CD4-positive, alpha-beta T cell (primary cell): ENCODE results near the gene OIT3. TPM values are rescaled to one million over a fixed set of nuclear protein-coding genes. Genes with fewer than 3 reads are reported as not detected.

Experiments
- ATAC-seq: fragments of 200-7000 bp; cut with Tn5 transposase; one replicate; pipeline ENCODE4 v1.10.0; 2022; ENCODE audit warnings: mild to moderate bottlenecking; ENCODE audit not compliant: poor library complexity
- CTCF ChIA-PET: fragments of 350-600 bp; sonication (Branson Sonifier 250); formaldehyde crosslinking; loops from one replicate; lab custom pipeline; 2021; ENCODE audit warnings: antibody characterized with exemption, inconsistent platforms; lab: Charles Lee
- POLR2A ChIA-PET: fragments of 350-600 bp; sonication (Branson Sonifier 250); formaldehyde crosslinking; loops from one replicate; lab custom pipeline; 2021; ENCODE audit warnings: antibody characterized with exemption, inconsistent platforms; lab: Charles Lee
- DNase-seq, 14 experiments: peaks; one replicate each; pipeline ENCODE4 v3.0.0-alpha.2; 2013 to 2020; ENCODE audit warnings: mixed read lengths in 2 of 14
- H3K27ac ChIP-seq, 2 donors: one replicate each; pipeline versions ENCODE4 v1.5.1 to v1.7.0; 2013; ENCODE audit warnings: low read length in 2 of 2, low read depth in 1 of 2, mild to moderate bottlenecking in 1 of 2
- H3K27me3 ChIP-seq, 2 experiments: 1 replicate in 1 of 2; 2 replicates in 1 of 2; pipeline versions ENCODE4 v1.6.1 to v1.7.0; 2013; ENCODE audit warnings: low read length in 2 of 2, control low read depth in 1 of 2, mild to moderate bottlenecking in 1 of 2, moderate library complexity in 1 of 2; ENCODE audit not compliant: insufficient read depth in 2 of 2, control insufficient read depth in 1 of 2
- H3K36me3 ChIP-seq: one replicate; pipeline ENCODE4 v1.6.1; 2013; ENCODE audit warnings: low read length, control low read depth; ENCODE audit not compliant: insufficient read depth
- H3K4me1 ChIP-seq: one replicate; pipeline ENCODE4 v1.6.1; 2013; ENCODE audit warnings: low read length, control low read depth; ENCODE audit not compliant: insufficient read depth
- H3K4me3 ChIP-seq: one replicate; pipeline ENCODE4 v1.5.1; 2013; ENCODE audit warnings: mild to moderate bottlenecking, low read length, moderate library complexity
- H3K9me3 ChIP-seq, 2 experiments: 1 replicate in 1 of 2; 2 replicates in 1 of 2; pipeline versions ENCODE4 v1.6.1 to v1.7.0; 2013; ENCODE audit warnings: low read length in 2 of 2, mild to moderate bottlenecking in 2 of 2, control low read depth in 1 of 2, moderate library complexity in 1 of 2; ENCODE audit not compliant: control insufficient read depth in 1 of 2, insufficient read depth in 1 of 2
- H3K27ac Mint-ChIP-seq: one replicate; pipeline ENCODE4 v1.8.0; 2020; ENCODE audit warnings: mixed read lengths
- H3K27me3 Mint-ChIP-seq: one replicate; pipeline ENCODE4 v1.8.0; 2021; ENCODE audit warnings: mixed read lengths
- H3K36me3 Mint-ChIP-seq: one replicate; pipeline ENCODE4 v1.8.0; 2021; ENCODE audit warnings: low read depth, mixed read lengths
- H3K4me1 Mint-ChIP-seq: one replicate; pipeline ENCODE4 v1.8.0; 2021; ENCODE audit warnings: low read depth, mixed read lengths
- H3K4me3 Mint-ChIP-seq: one replicate; pipeline ENCODE4 v1.8.0; 2020; ENCODE audit warnings: mild to moderate bottlenecking, mixed read lengths
- H3K9me3 Mint-ChIP-seq: one replicate; pipeline ENCODE4 v1.8.0; 2020; ENCODE audit warnings: mixed read lengths
- CTCF ChIP-seq: fragments of 200-600 bp; IDR thresholded peaks from one replicate; pipeline ENCODE4 v1.8.0; 2022; ENCODE audit warnings: antibody characterized with exemption, mild to moderate bottlenecking
- intact Hi-C, 2 experiments: fragments of 100-400 bp; cut with DNase I in 1 of 2; cut with micrococcal nuclease in 1 of 2; formaldehyde crosslinking; loops; one replicate each; pipeline versions ENCODE4 v1.15.1 to v1.9.0; 2023 to 2025; cut with DNase I, micrococcal nuclease
- total RNA-seq, 174 experiments: library from RNA in 2 of 174; stranded (reverse) in 2 of 174; gene quantifications; one replicate each; pipeline ENCODE4 v1.2.3 and lab custom pipeline; 2021 to 2026

The OIT3 gene
- total RNA-seq, 2 experiments from 2014 or later = not detected

- Mint-ChIP-seq H3K36me3 (peaks cover 5% of the 10 kb centered on the region), H3K9me3 (no peaks in the 10 kb centered on the region), H3K27me3 (no peaks in the 10 kb centered on the region), H3K4me1 (no peaks in the 10 kb centered on the region), H3K4me3 (no peak overlapping the region), H3K27ac (no peak overlapping the region)
- intact Hi-C loops = no loop called here
- H3K27ac ChIP-seq = no peak overlapping the region
- no peak for TF ChIP-seq CTCF
- H3K36me3 ChIP-seq = no peaks in the 10 kb centered on the region
- ChIA-PET POLR2A (interaction anchor here (0.7 kb wide), 1 partner anchor 151 kb away, joined by 4 read pairs; no protein-coding TSS in a partner anchor), CTCF (no interaction called here)
- no peaks in the 10 kb centered on the region for H3K4me1 ChIP-seq
- no peak overlapping the region for H3K4me3 ChIP-seq
- H3K9me3 ChIP-seq = no peaks in the 10 kb centered on the region
- DNase-seq (no peak), ATAC-seq (no peak)
- no peaks in the 10 kb centered on the region for H3K27me3 ChIP-seq
These were observed 42.7 kb upstream of the OIT3 start for GRCh38 chr10:72850861-72851260.

- intact Hi-C loops = no loop called here
- H3K27me3 Mint-ChIP-seq = no peaks in the 10 kb centered on the region
- no peaks in the 10 kb centered on the region for H3K9me3 Mint-ChIP-seq
- H3K27ac ChIP-seq = no peak overlapping the region
- no peak for DNase-seq
- CTCF ChIA-PET = interaction anchor here (1.0 kb wide), 1 partner anchor 19 kb away, joined by 3 read pairs; no protein-coding TSS in a partner anchor
- H3K36me3 ChIP-seq = no peaks in the 10 kb centered on the region
- H3K9me3 ChIP-seq = no peaks in the 10 kb centered on the region
- no peak overlapping the region for H3K4me3 ChIP-seq
- POLR2A ChIA-PET = no interaction called here
- H3K27ac Mint-ChIP-seq = no peak overlapping the region
- H3K4me1 ChIP-seq = no peaks in the 10 kb centered on the region
- no peaks in the 10 kb centered on the region for H3K27me3 ChIP-seq
- TF ChIP-seq CTCF = no peak
- H3K36me3 Mint-ChIP-seq = peaks cover 5% of the 10 kb centered on the region
- H3K4me1 Mint-ChIP-seq = no peaks in the 10 kb centered on the region
- no peak overlapping the region for H3K4me3 Mint-ChIP-seq
- ATAC-seq = no peak
These were observed 42.0 kb upstream of the OIT3 start for GRCh38 chr10:72851509-72851908.

- Mint-ChIP-seq H3K27ac (no peak overlapping the region), H3K36me3 (peaks cover 5% of the 10 kb centered on the region), H3K4me3 (no peak overlapping the region), H3K9me3 (no peaks in the 10 kb centered on the region), H3K27me3 (no peaks in the 10 kb centered on the region), H3K4me1 (no peaks in the 10 kb centered on the region)
- Histone ChIP-seq H3K27ac (no peak overlapping the region), H3K9me3 (no peaks in the 10 kb centered on the region), H3K27me3 (no peaks in the 10 kb centered on the region), H3K4me3 (no peak overlapping the region), H3K36me3 (no peaks in the 10 kb centered on the region), H3K4me1 (no peaks in the 10 kb centered on the region)
- CTCF ChIA-PET = interaction anchor here (1.0 kb wide), 1 partner anchor 20 kb away, joined by 3 read pairs; no protein-coding TSS in a partner anchor
- DNase-seq = no peak
- TF ChIP-seq CTCF = no peak
- no peak for ATAC-seq
- POLR2A ChIA-PET = no interaction called here
- intact Hi-C loops = no loop called here
These were observed 41.0 kb upstream of the OIT3 start for GRCh38 chr10:72852508-72852907.
